HEK293 (cell line): ENCODE data around the gene TRMT5.

Experiments used
- CTCF ChIA-PET: fragments of 350-600 bp; formaldehyde crosslinking; extraction: SDS; loops from one replicate; lab custom pipeline; 2021; ENCODE audit warnings: antibody characterized with exemption; lab: Yijun Ruan, JAX
- POLR2A ChIA-PET: fragments of 300-600 bp; formaldehyde crosslinking; extraction: SDS; loops from one replicate; lab custom pipeline; 2020; ENCODE audit warnings: antibody characterized with exemption, inconsistent platforms; lab: Yijun Ruan, JAX
- H3K27ac ChIP-seq: fragments of 200-500 bp; sonication (Bioruptor generic); 2 replicates; pipeline ENCODE4 v1.5.1; 2014; ENCODE audit warnings: low read depth, low read length, control low read depth, inconsistent platforms; ENCODE audit errors: extremely low read depth
- H3K36me3 ChIP-seq, 2 experiments: fragments of 200-500 bp in 1 of 2; sonication (Bioruptor generic) in 1 of 2; 1 replicate in 1 of 2; 2 replicates in 1 of 2; pipeline ENCODE4 v1.5.1; 2014 to 2017; ENCODE audit warnings: inconsistent platforms in 2 of 2, low read length in 2 of 2; ENCODE audit not compliant: control insufficient read depth in 2 of 2, insufficient read depth in 1 of 2
- H3K4me1 ChIP-seq: fragments of 200-500 bp; sonication (Bioruptor generic); 2 replicates; pipeline ENCODE4 v1.5.1; 2014; ENCODE audit warnings: mild to moderate bottlenecking, low read length, inconsistent platforms; ENCODE audit not compliant: control insufficient read depth, insufficient read depth
- H3K4me3 ChIP-seq: 2 replicates; pipeline ENCODE4 v1.5.1; 2011; ENCODE audit warnings: low read depth, mild to moderate bottlenecking, control low read depth, low read length, moderate library complexity
- H3K9me3 ChIP-seq: fragments of 200-500 bp; sonication (Bioruptor generic); 2 replicates; pipeline ENCODE4 v1.5.1; 2014; ENCODE audit warnings: low read depth, low read length, inconsistent platforms; ENCODE audit not compliant: control insufficient read depth, insufficient read depth
- EGR2 ChIP-seq: fragments of 450-650 bp; formaldehyde crosslinking; IDR thresholded peaks from 2 replicates; pipeline ENCODE4 v1.5.1; 2016; ENCODE audit warnings: low read depth, missing biosample characterization, missing genetic modification characterization
- HIC1 ChIP-seq: fragments of 450-650 bp; formaldehyde crosslinking; IDR thresholded peaks from 2 replicates; pipeline ENCODE4 v1.5.1; 2016; ENCODE audit warnings: missing biosample characterization, missing genetic modification characterization
- KLF7 ChIP-seq: fragments of 450-650 bp; formaldehyde crosslinking; IDR thresholded peaks from 2 replicates; pipeline ENCODE4 v1.5.1; 2016; ENCODE audit warnings: missing biosample characterization, missing genetic modification characterization, borderline replicate concordance
- OSR2 ChIP-seq: fragments of 450-650 bp; formaldehyde crosslinking; IDR thresholded peaks from 2 replicates; pipeline ENCODE4 v1.5.1; 2016; ENCODE audit warnings: missing biosample characterization, missing genetic modification characterization
- PRDM4 ChIP-seq: fragments of 450-650 bp; formaldehyde crosslinking; IDR thresholded peaks from 2 replicates; pipeline ENCODE4 v1.5.1; 2017; ENCODE audit warnings: missing biosample characterization, missing genetic modification characterization
- TRIM28 ChIP-seq: IDR thresholded peaks from 2 replicates; pipeline ENCODE4 v1.6.1; 2011; ENCODE audit warnings: low read length, control low read depth, borderline replicate concordance
- ZBTB1 ChIP-seq: fragments of 450-650 bp; formaldehyde crosslinking; IDR thresholded peaks from 2 replicates; pipeline ENCODE4 v1.5.1; 2016; ENCODE audit warnings: missing biosample characterization, missing genetic modification characterization
- ZBTB11 ChIP-seq: fragments of 450-650 bp; formaldehyde crosslinking; conservative IDR thresholded peaks from 2 replicates; pipeline ENCODE4 v1.5.1; 2016; ENCODE audit warnings: low read depth, missing biosample characterization, missing genetic modification characterization
- ZNF10 ChIP-seq: fragments of 450-650 bp; formaldehyde crosslinking; IDR thresholded peaks from 2 replicates; pipeline ENCODE4 v1.5.1; 2017; ENCODE audit warnings: missing biosample characterization, missing genetic modification characterization
- ZNF16 ChIP-seq: fragments of 450-650 bp; formaldehyde crosslinking; IDR thresholded peaks from 2 replicates; pipeline ENCODE4 v1.5.1; 2016; ENCODE audit warnings: low read depth, missing biosample characterization, missing genetic modification characterization
- ZNF169 ChIP-seq: fragments of 450-650 bp; formaldehyde crosslinking; IDR thresholded peaks from 2 replicates; pipeline ENCODE4 v1.5.1; 2016; ENCODE audit warnings: missing biosample characterization, missing genetic modification characterization
- ZNF19 ChIP-seq: fragments of 450-650 bp; formaldehyde crosslinking; IDR thresholded peaks from 2 replicates; pipeline ENCODE4; 2016; ENCODE audit warnings: missing biosample characterization, missing genetic modification characterization, low read depth
- ZNF202 ChIP-seq: fragments of 450-650 bp; formaldehyde crosslinking; IDR thresholded peaks from 2 replicates; pipeline ENCODE4 v1.5.1; 2016; ENCODE audit warnings: missing biosample characterization, missing genetic modification characterization, borderline replicate concordance
- ZNF23 ChIP-seq: fragments of 450-650 bp; formaldehyde crosslinking; IDR thresholded peaks from 2 replicates; pipeline ENCODE4 v1.5.1; 2016; ENCODE audit warnings: missing biosample characterization, missing genetic modification characterization, borderline replicate concordance
- ZNF37A ChIP-seq: fragments of 450-650 bp; IDR thresholded peaks from 2 replicates; pipeline ENCODE4 v1.5.1; 2018; ENCODE audit warnings: missing biosample characterization, missing genetic modification characterization
- ZNF514 ChIP-seq: fragments of 450-650 bp; formaldehyde crosslinking; IDR thresholded peaks from 2 replicates; pipeline ENCODE4 v1.5.1; 2016; ENCODE audit warnings: missing biosample characterization, missing genetic modification characterization
- ZNF549 ChIP-seq: fragments of 450-650 bp; IDR thresholded peaks from 2 replicates; pipeline ENCODE4 v1.5.1; 2018; ENCODE audit warnings: missing biosample characterization, missing genetic modification characterization, mild to moderate bottlenecking, inconsistent platforms, moderate library complexity
- ZNF580 ChIP-seq: fragments of 450-650 bp; formaldehyde crosslinking; IDR thresholded peaks from 2 replicates; pipeline ENCODE4 v1.5.1; 2016; ENCODE audit warnings: missing biosample characterization, missing genetic modification characterization
- ZNF600 ChIP-seq: fragments of 450-650 bp; formaldehyde crosslinking; IDR thresholded peaks from 2 replicates; pipeline ENCODE4 v1.5.1; 2016; ENCODE audit warnings: missing biosample characterization, missing genetic modification characterization
- ZNF645 ChIP-seq: fragments of 450-650 bp; formaldehyde crosslinking; IDR thresholded peaks from 2 replicates; pipeline ENCODE4; 2016; ENCODE audit warnings: missing biosample characterization, missing genetic modification characterization
- ZNF776 ChIP-seq: fragments of 450-650 bp; formaldehyde crosslinking; IDR thresholded peaks from 2 replicates; pipeline ENCODE4 v1.5.0; 2017; ENCODE audit warnings: missing biosample characterization, missing genetic modification characterization, borderline replicate concordance
- ZNF791 ChIP-seq: fragments of 450-650 bp; formaldehyde crosslinking; IDR thresholded peaks from 2 replicates; pipeline ENCODE4 v1.5.1; 2016; ENCODE audit warnings: missing biosample characterization, missing genetic modification characterization
- ZNF792 ChIP-seq: fragments of 450-650 bp; formaldehyde crosslinking; IDR thresholded peaks from 2 replicates; pipeline ENCODE4 v1.5.1; 2016; ENCODE audit warnings: missing biosample characterization, missing genetic modification characterization
- ZNF837 ChIP-seq: fragments of 450-650 bp; formaldehyde crosslinking; IDR thresholded peaks from 2 replicates; pipeline ENCODE4 v1.5.1; 2016; ENCODE audit warnings: missing biosample characterization, missing genetic modification characterization
- ZSCAN23 ChIP-seq: fragments of 450-650 bp; formaldehyde crosslinking; IDR thresholded peaks from 2 replicates; pipeline ENCODE4 v1.5.1; 2016; ENCODE audit warnings: missing biosample characterization, missing genetic modification characterization
- ZSCAN5A ChIP-seq: fragments of 450-650 bp; formaldehyde crosslinking; IDR thresholded peaks from 2 replicates; pipeline ENCODE4 v1.5.1; 2016; ENCODE audit warnings: missing biosample characterization, missing genetic modification characterization

TRMT5 gene

GRCh38 chr14:61003571-61003970, 22.7 kb upstream of the TRMT5 start:
- H3K4me3 ChIP-seq, result no peak overlapping the region
- TF ChIP-seq ZNF791, result no peak
- no peak for TF ChIP-seq ZNF16 (tag by site-specific recombination)
- TF ChIP-seq ZNF580 (tag by site-specific recombination), result no peak
- TF ChIP-seq ZNF23 (tag by site-specific recombination), result no peak
- no peak for TF ChIP-seq EGR2 (tag by site-specific recombination)
- no peak for TF ChIP-seq ZNF19 (tag by site-specific recombination)
- TF ChIP-seq TRIM28, result no peak
- no peak for TF ChIP-seq ZNF549 (tag by site-specific recombination)
- no peak for TF ChIP-seq ZNF776 (tag by site-specific recombination)
- TF ChIP-seq ZSCAN23 (tag by site-specific recombination), result no peak
- TF ChIP-seq ZBTB1 (tag by site-specific recombination), result no peak
- no peak for TF ChIP-seq ZBTB11 (tag by site-specific recombination)
- no peak for TF ChIP-seq PRDM4 (tag by site-specific recombination)
- TF ChIP-seq ZSCAN5A (tag by site-specific recombination), result no peak
- TF ChIP-seq ZNF792 (tag by site-specific recombination), result no peak
- no peak for TF ChIP-seq ZNF37A (tag by site-specific recombination)
- TF ChIP-seq ZNF202, result no peak
- TF ChIP-seq KLF7 (tag by site-specific recombination), result no peak
- peaks cover 0 to 1% of the 10 kb centered on the region in 2 experiments; a peak in 1 of 3 replicates for H3K36me3 ChIP-seq
- no peaks in the 10 kb centered on the region for H3K9me3 ChIP-seq
- no peaks in the 10 kb centered on the region for H3K4me1 ChIP-seq
- no peak overlapping the region for H3K27ac ChIP-seq
- POLR2A ChIA-PET, result no interaction called here
- CTCF ChIA-PET, result no interaction called here

GRCh38 chr14:60999536-60999935, 18.7 kb upstream of the TRMT5 start:
- ChIA-PET CTCF (no interaction called here), POLR2A (interaction anchor here (0.5 kb wide), 1 partner anchor 261 kb away, joined by 4 read pairs; no protein-coding TSS in a partner anchor)
- peaks cover 0 to 6% of the 10 kb centered on the region in 2 experiments; a peak in 1 of 3 replicates for H3K36me3 ChIP-seq
- no peaks in the 10 kb centered on the region for H3K9me3 ChIP-seq
- H3K4me3 ChIP-seq, result no peak overlapping the region
- H3K27ac ChIP-seq, result no peak overlapping the region
- no peaks in the 10 kb centered on the region for H3K4me1 ChIP-seq
- no peak for TF ChIP-seq OSR2
- TF ChIP-seq ZNF645 (tag by site-specific recombination), result no peak
- TF ChIP-seq HIC1, result no peak
- TF ChIP-seq ZNF169 (tag by site-specific recombination), result no peak
- TF ChIP-seq ZNF837 (tag by site-specific recombination), result no peak
- no peak for TF ChIP-seq ZNF600
- no peak for TF ChIP-seq ZNF10 (tag by site-specific recombination)
- no peak for TF ChIP-seq ZNF514 (tag by site-specific recombination)
